ENCODE results near the gene ZP2.
"Not testable (repeated sequence)": the region's sequence is repeated elsewhere in the genome, so short reads cannot be mapped to it uniquely, and the experiment has no call there.

ZP2 gene

DNA sequence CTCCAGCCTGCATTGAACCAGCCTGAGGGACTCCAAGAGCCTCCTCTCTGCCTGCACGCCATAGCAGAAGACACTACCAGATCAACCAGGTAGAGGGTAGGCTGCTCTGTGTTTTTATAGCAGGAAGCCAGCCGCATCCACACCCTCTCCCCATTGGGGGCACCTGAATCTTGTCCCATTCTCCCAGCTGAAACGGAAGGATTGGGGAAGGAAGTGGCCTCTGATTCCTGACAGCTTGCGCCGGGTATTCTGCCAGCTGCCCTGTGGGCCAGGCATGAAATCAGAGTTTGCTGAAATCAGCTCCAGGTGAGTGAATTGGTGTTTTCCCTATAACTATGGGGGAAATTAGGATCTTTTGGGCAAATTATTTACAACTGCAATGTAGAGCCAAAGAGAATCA lies at the start of gene ZP2:
Gene ZP2, minus strand, starts transcription at position 89 of the 400 bp plus-strand sequence. Its CDS starts 27 bp downstream, at position 62.
- no peak for DNase-seq (ENCODE audit: low read depth)

DNA sequence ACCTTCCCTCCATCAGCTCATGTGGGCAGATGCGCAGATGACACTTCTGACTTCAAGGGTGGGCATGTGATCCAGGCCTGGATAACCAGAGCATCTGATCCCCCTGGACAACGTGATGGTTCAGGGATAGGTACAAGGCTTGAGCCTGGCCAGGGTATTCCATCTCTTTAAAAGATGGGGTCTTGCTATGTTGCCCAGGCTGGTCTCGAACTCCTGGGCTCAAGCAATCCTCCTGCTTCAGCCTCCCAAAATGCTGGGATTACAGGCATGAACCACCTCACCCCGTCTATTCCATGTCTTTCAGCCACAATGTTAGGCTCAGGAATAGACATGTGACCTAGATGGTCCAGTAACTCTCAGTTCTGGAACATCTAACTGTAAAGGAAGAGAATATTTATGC lies 45.9 kb upstream of the ZP2 start:
- no peak for DNase-seq (ENCODE audit: low read depth)

DNA sequence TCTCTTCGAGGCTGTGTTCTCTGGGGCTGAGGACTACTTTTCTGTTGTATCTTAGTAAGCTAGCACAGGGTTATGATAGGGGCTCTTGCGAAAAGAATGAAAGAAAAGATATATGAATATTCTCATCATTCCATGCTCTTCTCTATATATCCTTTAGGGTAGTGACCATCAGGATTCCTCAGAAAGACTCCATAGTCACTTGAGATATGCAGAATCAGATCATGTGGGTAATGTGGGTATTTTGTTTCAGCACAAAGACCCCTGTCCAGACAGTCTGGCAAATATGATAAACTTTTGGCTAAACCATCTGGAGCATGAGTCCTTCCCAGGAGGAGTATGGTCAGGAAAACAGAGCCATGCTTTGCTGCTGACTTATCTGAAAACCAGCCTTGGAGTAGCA lies 45.3 kb upstream of the ZP2 start:
- no peak for DNase-seq (ENCODE audit: low read depth)

DNA sequence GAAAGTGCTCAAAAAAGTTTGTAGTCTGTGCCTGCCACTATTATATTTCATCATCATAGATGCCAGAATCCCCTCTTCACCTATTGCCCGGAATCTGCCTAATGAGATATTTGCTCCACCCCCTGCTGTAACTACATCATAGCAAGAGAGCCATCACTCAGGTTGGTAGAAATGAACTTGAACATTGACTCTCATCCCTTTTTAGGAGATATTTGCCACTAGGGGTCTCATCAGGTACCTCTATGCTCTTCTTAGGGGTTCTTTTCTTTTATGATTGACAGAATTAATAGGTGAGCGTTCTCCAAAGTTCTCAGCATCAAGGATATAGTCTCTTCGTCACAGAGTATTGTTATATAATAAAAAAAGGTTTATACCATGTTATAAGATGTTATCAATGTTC lies 42.1 kb upstream of the ZP2 start:
- DNase-seq (ENCODE audit: low read depth) = no peak

DNA sequence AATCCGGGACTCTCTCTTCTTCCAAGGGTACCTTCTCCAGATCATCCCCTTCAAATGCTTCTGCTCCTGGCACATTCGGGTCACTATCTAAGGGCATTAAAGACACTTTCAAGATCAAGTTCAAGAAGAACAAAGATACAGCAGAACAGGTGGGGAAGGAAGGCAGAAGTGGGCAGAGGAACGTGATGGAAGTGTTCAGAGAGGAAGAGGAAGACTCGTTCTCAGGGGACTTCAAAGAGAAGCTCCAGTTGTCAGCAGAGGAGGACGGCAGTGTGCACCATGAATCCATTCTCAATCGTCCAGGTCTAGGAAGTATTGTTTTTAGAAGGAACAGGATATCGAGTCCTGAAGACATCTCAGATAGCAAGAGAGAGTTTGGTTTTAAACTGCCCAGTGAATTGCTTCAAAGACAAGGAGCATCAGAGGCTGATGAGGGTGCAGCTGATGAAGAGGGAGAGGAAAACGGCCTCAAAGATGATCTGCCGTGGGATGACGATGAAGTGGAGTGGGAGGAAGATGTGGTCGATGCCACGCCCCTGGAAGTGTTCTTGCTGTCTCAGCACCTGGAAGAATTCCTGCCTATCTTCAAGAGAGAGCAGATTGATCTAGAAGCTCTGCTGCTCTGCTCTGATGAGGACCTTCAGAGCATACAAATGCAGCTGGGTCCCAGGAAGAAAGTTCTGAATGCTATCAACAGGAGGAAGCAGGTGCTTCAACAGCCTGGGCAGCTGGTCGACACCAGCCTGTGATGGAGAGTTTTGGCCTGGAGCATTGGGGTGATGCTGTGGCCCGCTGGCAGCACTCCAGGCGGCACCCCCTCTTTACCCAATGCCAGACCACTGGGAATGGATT lies 38.9 kb upstream of the ZP2 start:
- no peak for DNase-seq (ENCODE audit: low read depth)

DNA sequence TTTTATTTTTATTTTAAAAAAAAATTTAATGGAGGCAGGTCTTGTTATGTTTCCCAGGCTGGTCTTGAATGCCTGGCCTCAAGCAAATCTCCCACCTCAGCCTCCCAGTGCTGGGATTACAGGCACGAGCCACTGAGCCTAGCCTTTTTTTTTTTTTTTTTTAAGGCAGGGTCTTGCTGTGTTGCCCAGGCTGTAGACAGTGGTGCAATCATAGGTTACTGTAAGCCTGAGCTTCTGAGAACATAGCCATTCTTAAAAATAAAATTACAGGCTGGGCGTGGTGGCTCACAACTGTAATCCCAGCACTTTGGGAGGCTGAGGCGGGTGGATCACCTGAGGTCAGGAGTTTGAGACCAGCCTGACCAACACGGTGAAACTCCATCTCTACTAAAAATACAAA lies 36.8 kb upstream of the ZP2 start:
- DNase-seq (ENCODE audit: low read depth) = not testable (repeated sequence)

DNA sequence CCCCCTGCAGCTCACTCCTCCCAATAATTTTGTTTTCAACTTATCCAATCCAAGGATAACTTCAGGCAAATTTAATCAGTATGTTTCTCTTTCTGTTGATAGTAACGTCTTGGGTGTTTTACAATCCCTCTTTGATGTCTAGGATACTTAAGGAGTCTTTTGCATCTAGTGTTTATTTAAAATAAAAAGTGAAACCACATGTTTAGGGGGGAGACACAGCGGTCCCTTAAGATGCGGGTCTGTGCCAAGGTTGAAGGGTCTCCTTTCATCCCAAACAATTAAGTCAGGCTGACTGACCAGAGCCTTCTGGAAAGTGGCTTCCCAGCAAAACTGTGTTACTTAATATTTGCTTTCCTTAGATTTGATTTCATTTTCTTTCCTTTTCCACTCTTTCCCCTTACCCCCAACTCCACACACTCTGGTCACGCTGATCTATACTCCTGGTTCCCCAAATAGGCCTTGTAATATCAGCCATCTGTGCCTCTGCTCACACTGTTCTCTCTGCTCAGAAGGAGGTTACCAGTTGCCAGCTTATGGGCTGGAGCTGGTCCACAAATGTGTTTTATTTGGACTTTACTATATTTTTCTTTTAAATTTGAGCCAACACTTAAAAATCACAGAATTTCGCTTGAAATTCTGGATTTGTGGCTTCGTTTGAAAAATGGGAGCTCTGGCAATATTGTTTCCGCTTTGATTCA lies 33.3 kb upstream of the ZP2 start:
- DNase-seq (ENCODE audit: low read depth) = no peak

DNA sequence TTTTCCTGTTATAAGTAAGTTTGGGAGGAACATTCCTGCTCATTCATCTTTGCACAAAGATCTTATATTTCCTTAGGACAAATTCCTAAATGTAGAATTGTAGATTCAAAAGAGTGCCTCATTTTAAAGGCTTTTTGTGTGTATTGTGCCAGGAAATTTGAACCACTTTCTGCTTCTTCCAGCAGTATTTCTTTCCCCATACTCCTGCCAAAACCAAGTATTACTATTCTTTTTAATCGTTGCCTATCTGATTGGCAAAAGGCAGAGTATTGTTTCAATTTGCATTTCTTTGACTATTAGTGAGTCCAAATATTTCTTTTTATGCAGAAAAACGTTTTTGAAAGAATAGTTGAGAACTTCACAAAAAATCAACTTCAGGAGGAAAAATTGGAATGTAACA lies 31.4 kb upstream of the ZP2 start:
- no peak for DNase-seq (ENCODE audit: low read depth)

DNA sequence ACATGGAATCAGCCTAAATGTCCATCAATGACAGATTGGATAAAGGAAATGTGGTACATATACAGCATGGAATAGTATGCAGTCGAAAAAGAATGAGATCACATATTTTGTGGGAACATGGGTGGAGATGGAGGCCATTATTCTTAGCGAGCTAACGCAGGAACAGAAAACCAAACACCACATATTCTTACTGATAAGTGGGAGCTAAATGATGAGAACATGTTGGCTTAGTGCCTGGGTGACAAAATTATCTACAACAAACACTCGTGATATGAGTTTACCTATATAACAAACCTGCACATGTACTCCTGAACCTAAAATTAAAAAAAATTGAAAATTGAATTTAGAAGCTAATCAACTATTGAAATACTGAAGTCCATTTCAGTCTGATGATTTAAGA lies 28.3 kb upstream of the ZP2 start:
- no peak for DNase-seq (ENCODE audit: low read depth)

DNA sequence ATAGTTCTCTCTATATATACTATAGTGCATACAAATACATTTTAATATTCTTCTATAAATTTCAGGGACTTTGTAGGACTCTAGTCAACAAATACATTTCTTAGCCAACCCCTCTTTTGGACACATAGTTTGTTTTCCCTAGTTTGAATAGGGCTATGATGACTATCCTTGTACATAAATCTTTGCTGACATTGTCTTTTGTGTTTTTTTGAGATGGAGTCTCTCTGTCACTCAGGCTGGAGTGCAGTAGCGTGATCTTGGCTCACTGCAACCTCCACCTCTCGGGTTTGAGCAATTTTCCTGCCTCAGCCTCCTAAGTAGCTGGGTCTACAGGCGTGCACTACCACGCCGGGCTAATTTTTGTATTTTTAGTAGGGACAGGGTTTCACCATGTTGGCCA lies 25.5 kb upstream of the ZP2 start:
- DNase-seq (ENCODE audit: low read depth) = no peak

DNA sequence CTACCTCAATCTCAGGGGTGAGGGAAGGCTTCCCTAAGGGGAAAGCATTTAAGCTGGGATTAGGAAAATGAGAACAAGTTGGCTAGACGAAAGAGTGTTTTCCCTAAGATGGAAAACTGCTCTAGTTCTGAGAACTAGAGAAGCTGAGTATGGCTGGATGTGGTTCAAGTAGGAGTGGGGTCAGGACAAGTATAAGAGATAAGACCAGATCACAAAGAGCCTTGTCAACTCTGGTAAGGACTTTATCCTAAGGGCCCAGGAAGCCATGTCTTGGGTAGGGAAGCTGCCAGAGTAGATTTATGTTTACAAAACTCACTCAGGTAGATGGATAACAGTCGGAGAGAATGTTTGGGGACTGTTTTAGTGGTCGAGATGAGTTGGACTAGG lies 23.8 kb upstream of the ZP2 start:
- DNase-seq (ENCODE audit: low read depth) = no peak

DNA sequence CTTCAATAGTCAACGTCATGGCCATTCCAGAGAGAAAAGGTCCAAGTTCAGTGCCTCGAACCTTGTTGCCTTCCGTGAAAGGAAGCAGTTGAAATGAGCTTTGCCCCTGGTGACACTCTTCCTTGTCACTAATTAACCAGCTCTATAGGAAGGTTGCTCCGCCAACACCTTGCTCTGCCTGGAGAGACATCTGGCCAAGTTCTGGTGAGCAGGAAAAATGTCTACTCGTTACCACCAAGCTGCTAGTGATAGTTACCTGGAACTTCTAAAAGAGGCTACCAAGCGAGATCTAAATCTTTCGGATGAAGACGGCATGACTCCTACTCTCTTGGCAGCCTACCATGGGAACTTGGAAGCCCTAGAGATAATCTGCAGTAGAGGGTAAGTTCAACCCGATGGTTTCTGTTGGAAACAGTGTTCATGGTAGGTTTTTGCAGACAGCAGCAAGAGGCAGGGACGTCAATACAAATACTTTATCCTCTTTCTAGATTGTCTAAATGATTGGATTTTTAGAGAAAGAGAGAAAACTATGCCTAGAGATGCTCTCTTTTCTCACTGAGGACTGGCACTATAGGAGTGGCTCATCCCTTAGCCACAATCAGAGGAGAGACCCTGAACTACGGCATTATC lies 22.3 kb upstream of the ZP2 start, which contains the start of gene ANKS4B:
Gene ANKS4B, plus strand, starts transcription at position 179 of the 630 bp plus-strand sequence. Its CDS starts 39 bp downstream, at position 218.
- no peak for DNase-seq (ENCODE audit: low read depth)

DNA sequence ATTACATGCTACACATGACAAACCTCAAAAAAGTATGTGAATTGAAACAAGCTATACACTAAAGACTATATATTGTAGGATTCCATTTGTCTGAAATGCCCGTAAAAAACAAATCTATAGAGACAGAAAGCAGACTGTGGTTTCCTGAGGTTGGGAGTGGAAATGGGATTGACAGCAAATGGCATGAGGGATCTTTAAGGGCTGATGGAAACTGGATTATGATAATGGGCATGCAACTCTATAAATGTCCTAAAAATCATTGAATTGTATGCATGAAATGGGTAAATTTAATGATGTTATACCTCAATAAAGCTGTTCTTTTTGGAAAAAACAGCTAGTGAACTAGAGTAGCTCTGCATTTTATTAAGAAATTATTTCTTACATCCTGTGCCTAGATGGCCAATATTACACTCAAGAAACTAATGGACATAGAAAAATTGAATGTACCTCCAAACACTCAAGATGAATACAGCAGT lies 21.7 kb upstream of the ZP2 start:
- DNase-seq (ENCODE audit: low read depth) = no peak

DNA sequence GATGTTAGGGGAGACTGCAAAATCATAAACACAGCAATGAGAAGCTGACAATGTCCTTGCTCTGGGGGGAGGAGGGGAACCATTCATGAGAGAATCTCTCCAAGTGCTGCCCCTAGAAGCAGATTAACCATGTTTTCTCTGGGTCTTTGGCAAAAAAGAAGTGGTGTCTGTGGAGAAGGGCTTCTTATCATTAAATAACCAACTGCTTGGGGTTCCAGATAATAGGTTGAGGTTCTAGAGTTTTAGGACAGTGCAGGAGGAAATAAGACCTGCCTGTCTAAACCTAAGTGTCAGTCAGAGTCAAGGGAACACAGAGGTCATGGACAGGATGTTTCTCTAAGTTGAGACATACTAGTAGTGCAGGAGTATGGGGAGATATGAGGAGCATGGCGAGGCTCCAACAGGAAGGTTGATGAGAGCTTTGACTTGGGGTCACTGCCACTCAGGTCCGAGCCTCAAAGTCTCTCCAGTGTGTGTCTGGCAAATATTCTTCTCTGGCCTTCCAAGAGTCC lies 17.0 kb upstream of the ZP2 start:
- no peak for DNase-seq (ENCODE audit: low read depth)

DNA sequence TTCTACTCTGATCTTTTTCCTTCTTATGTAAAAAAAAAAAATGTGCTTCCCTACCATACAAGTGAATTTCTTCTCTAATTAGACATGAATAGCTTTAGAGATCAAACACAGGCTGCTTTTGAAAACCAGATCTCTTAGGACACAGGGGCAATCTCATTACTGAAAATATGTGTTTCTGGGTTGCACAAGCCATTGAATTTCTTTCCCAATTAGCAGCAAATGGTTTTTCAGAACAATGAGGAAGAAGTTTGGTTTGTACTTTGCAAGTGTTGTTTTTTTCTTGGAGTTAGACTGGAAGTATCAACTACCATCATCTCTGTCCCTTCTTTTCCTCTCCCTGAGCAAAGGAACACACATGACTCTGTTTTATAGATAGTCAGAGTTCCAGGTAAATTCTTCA lies 16.5 kb upstream of the ZP2 start:
- no peak for DNase-seq (ENCODE audit: low read depth)

DNA sequence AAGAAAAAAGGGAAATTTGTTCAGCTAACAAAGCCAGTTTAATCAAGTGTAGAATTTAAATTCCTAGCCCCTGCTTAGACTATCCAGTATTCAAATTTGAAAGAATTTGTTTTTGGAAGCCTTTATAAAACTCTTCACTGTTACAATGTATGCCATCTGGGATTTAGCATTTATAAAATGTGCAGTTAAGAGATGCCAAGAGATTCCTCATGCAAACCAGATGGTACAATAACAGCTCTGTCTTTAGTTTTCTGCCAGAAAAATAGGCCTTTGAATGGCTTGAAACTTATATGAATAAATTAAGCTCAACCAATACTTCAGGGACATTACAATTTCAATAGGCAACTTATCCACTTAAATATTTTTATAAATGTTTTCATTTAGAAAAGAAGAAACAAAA lies 15.4 kb upstream of the ZP2 start:
- no peak for DNase-seq (ENCODE audit: low read depth)

DNA sequence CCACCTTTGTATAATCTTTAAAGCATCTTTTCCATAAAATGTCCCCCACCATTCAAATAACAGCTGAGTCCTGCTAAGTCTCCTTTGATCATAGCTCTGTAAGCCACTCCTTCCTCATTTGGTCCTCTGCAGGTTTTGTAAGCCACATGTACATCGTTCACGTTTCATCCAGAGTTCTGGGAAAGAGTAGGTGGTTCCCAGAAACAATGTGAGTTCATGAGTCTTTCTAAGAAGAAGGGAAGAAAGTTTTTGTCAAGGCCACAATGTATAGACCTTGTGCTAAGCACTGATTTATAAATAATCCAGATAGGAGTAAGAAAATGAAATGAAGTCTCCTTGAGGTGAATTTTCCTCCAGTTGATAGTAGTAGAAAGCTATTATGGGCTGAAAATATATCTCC lies 13.4 kb upstream of the ZP2 start:
- DNase-seq (ENCODE audit: low read depth) = no peak

DNA sequence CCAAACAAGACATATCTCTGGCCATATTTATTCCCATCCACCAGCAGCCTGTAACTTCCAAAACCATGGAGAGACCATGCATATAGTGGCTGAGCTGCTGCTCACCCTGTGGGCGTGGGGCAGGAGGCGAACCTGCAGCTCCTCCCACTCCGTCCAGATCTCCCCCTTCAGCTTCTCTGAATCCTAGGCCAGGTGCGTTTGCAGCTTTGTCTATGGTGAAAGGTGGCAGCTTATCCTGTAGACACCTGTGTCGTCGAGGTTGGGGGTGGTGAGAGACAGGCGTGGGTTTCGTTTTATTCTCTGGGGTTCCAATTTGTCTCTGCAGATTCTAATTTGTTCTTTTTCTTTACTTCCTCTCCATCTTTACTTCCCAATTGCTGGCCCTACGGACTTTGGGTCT lies 12.4 kb upstream of the ZP2 start:
- no peak for DNase-seq (ENCODE audit: low read depth)

DNA sequence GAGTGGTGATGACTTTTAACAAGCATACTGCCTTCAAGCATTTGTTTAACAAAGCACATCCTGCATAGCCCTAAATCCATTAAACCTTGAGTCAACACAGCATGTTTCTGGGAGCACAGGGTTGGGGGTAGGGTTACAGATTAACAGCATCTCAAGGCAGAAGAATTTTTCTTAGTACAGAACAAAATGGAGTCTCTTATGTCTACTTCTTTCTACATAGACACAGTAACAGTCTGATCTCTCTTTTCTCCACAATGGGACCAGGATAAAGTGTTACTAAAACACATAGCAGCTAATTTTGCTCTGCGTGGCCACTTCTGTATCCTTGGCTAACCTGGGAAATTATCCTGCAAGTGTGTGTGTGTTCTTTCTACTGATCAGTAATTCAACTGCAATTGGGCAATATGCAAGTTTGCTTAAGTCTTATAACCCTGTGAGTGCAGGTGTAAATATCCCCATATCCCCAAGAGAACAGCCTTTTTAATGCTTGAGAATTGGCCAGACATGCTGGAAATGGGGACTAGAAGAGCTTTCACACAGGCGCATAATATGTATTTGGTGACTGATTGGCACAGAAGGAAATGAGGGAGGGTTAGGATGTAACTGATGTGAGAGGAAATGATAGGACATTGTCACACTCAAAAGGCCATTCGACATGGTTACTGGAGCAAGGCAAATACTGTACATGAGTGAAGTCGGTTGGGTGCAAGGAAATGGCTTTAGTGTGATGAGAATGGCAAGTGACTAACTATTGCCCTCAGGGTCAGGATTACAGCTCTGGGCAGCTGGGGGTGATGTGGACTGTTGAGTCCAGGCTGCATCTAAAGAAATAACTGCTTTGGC lies 11.3 kb upstream of the ZP2 start:
- DNase-seq (ENCODE audit: low read depth) = no peak

DNA sequence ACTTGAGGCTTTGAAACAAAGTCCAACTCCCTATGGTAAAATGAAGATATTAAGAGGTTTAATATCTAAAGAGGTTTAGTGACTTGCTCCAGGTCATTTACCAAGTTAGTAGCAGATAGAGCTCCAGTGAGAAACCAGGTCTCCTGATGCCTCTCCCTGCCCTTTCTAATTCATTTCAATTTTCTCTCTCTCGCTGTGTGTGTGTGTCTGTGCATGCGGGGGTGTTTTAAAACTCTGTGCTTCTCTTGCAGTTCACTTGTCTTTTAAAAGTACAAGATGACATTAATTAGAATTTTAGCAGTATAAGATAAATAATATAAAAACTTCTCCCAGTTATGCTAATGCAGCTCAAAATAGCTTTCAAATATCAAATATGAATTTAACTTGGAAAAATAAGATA lies 8.2 kb upstream of the ZP2 start:
- no peak for DNase-seq (ENCODE audit: low read depth)

DNA sequence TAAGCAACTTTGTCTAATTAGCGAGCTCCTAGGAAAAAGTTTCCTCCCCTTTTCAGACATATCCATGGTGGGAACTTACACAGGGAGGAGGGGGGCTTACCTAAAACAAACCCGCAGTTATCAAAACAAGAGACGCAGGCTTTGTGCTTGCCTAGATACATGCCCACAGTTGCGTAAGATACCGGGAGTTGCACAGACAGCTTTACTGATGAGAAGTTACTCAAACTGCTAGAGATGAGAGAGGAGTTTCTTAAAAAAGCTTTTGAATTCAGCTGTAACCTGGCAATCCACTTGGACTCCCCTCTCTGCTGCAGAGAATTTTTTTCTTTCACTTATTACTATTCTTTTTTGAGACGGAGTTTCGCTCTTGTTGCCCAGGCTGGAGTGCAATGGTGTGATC lies 6.8 kb upstream of the ZP2 start:
- peak; percentile 11 for DNase-seq (ENCODE audit: low read depth)

DNA sequence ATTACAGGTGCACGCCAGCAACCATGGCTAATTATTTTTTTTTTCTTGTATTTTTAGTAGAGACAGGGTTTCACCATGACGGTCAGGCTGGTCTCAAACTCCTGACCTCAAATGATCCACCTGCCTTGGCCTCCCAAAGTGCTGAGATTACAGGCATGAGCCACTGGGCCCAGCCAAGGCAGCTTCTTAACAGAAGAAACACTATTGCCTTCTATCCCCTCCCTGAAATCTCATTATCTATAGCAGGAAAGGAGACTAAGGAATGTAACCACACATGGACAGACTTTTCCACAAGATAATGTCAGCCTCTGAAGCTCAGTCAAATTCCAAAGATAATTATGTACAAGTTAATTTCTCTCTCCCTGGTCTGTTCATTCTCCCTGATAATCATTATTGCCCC lies 5.7 kb upstream of the ZP2 start:
- DNase-seq (ENCODE audit: low read depth) = no peak

Measured in iris pigment epithelial cell (primary cell).